Type B pancreatic cell (in vitro differentiated cells): ENCODE data around the gene GHRH. TPM values are rescaled to one million over a fixed set of nuclear protein-coding genes. Genes with fewer than 3 reads are reported as not detected.
A peak's percentile ranks its signal among the peaks of the same experiment; 100 is the strongest.

Experiments used
- DNase-seq: peaks from one replicate; pipeline ENCODE4 v3.0.0; 2021; ENCODE audit warnings: mixed read lengths; ENCODE audit not compliant: unreplicated experiment; ENCODE audit errors: extremely low spot score
- H3K27ac Mint-ChIP-seq: 2 replicates; pipeline ENCODE4 v1.8.0; 2021; ENCODE audit warnings: mild to moderate bottlenecking, mixed read lengths
- H3K27me3 Mint-ChIP-seq: 2 replicates; pipeline ENCODE4 v1.8.0; 2021; ENCODE audit warnings: mixed read lengths
- H3K36me3 Mint-ChIP-seq: 2 replicates; pipeline ENCODE4 v1.8.0; 2021; ENCODE audit warnings: mixed read lengths
- H3K4me1 Mint-ChIP-seq: one replicate; pipeline ENCODE4 v1.8.0; 2021; ENCODE audit warnings: mixed read lengths; ENCODE audit not compliant: unreplicated experiment
- H3K4me3 Mint-ChIP-seq: 2 replicates; pipeline ENCODE4 v1.8.0; 2021; ENCODE audit warnings: mild to moderate bottlenecking, mixed read lengths
- H3K9me3 Mint-ChIP-seq: 2 replicates; pipeline ENCODE4 v1.8.0; 2021; ENCODE audit warnings: mixed read lengths
- CTCF ChIP-seq: fragments of 200-600 bp; sonication (generic); conservative IDR thresholded peaks from 2 replicates; pipeline ENCODE4 v1.5.0; 2021; ENCODE audit warnings: antibody characterized with exemption, mild to moderate bottlenecking
- total RNA-seq: library from RNA; stranded (reverse); gene quantifications from 2 replicates; pipeline ENCODE4 v1.2.1, GENCODE V29; 2021; ENCODE audit warnings: low replicate concordance

The GHRH gene
- total RNA-seq, 1 donor from 2014 or later = 0.77 TPM

- no peak for DNase-seq
- no peak for TF ChIP-seq CTCF
- Mint-ChIP-seq H3K4me3 (no peak overlapping the region), H3K27me3 (no peaks in the 10 kb centered on the region), H3K4me1 (peaks cover 12% of the 10 kb centered on the region), H3K36me3 (peaks cover 24% of the 10 kb centered on the region), H3K27ac (no peak overlapping the region), H3K9me3 (peaks cover 4% of the 10 kb centered on the region)
Measured at GRCh38 chr20:37246736-37247135, 14.9 kb downstream of the GHRH start.

- Mint-ChIP-seq H3K4me3 (no peak overlapping the region), H3K27me3 (no peaks in the 10 kb centered on the region), H3K4me1 (peaks cover 8% of the 10 kb centered on the region), H3K36me3 (peaks cover 29% of the 10 kb centered on the region), H3K9me3 (peaks cover 4% of the 10 kb centered on the region), H3K27ac (no peak overlapping the region)
- no peak for DNase-seq
- TF ChIP-seq CTCF = no peak
Measured at GRCh38 chr20:37245216-37246150, 16.1 kb downstream of the GHRH start.

GRCh38 chr20:37244572-37244957 lies 17.0 kb downstream of the GHRH start:
- TF ChIP-seq CTCF = no peak
- H3K4me1 Mint-ChIP-seq = peaks cover 4% of the 10 kb centered on the region
- no peak for DNase-seq
- H3K9me3 Mint-ChIP-seq = peaks cover 4% of the 10 kb centered on the region
- H3K27me3 Mint-ChIP-seq = no peaks in the 10 kb centered on the region
- H3K36me3 Mint-ChIP-seq = peaks cover 29% of the 10 kb centered on the region
- no peak overlapping the region for H3K27ac Mint-ChIP-seq
- H3K4me3 Mint-ChIP-seq = no peak overlapping the region

GRCh38 chr20:37243937-37244571 lies 17.6 kb downstream of the GHRH start:
- no peak overlapping the region for H3K4me3 Mint-ChIP-seq
- H3K27ac Mint-ChIP-seq = peak overlapping the region; percentile 25
- H3K36me3 Mint-ChIP-seq = peaks cover 29% of the 10 kb centered on the region
- no peaks in the 10 kb centered on the region for H3K27me3 Mint-ChIP-seq
- DNase-seq = no peak
- TF ChIP-seq CTCF = no peak
- peaks cover 6% of the 10 kb centered on the region for H3K4me1 Mint-ChIP-seq
- H3K9me3 Mint-ChIP-seq = peaks cover 4% of the 10 kb centered on the region

- Mint-ChIP-seq H3K4me1 (peaks cover 10% of the 10 kb centered on the region), H3K27me3 (no peaks in the 10 kb centered on the region), H3K4me3 (no peak overlapping the region), H3K9me3 (peaks cover under 1% of the 10 kb centered on the region), H3K27ac (peak overlapping the region; percentile 25), H3K36me3 (peaks cover 33% of the 10 kb centered on the region)
- no peak for TF ChIP-seq CTCF
- no peak for DNase-seq
Measured at GRCh38 chr20:37243076-37243936, 18.3 kb downstream of the GHRH start.
